NT2/D1 (cell line): ENCODE data around the gene C1orf53.

Experiments
- YY1 ChIP-seq: IDR thresholded peaks from 2 replicates; pipeline ENCODE4 v1.6.1; 2011; ENCODE audit not compliant: insufficient read length, insufficient read depth
- ZNF274 ChIP-seq: IDR thresholded peaks from 2 replicates; pipeline ENCODE4 v1.6.1; 2011; ENCODE audit warnings: mild to moderate bottlenecking, low read depth, low read length

DNA sequence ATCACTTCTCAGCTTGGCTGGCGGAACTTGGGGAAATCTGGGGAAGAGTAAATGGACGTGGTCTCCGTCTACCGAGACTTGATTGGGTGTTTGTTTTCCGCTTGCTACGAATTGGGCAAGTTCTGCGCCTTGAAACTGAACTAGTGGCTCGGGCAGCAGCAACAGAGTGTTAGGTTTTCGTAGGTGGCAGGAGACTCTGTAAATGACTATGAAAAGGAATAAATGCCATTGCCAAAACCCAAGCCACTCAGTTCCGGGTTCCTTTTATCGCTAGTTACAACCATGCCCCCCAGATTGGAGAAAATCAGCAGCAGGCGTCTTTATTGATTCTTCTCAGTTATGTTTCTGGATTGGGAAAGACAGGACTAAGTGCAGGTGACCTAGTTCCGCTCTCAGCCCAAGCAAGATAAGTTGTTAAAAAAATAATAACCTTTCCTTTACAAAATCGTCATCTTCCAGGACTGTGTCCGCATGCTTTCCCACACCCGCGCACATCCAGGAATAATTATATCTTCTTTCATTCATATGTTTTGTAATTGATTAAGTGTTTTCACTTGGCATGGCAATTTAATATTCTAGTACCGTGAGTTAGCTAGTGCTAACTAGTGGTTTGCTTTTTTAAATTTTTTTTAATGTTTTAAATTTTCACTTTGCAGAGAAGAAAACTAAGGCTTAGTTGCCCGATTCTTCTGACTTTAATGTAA, 18.1 kb downstream of the C1orf53 start:
- TF ChIP-seq YY1 (no peak), ZNF274 (no peak)
